ENCODE measurements around the gene DTHD1.

DTHD1 gene

DNA sequence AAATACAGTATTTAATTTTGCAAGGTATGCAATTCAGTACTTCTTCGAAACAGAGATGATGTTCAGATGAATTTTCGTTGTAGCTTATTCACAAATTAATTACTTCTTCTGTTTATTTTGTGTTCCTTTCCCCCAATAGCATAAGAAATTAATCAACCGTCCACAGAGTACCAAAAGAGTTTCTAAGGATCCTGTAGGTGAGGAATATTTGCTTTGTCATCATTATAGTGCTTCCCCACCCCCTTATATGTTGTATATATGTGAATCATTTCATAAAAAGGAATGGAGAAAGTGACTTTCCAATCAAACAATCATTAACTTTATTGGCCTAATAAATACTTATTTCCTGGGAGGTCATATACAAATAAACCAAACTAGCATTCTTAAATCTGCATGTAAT lies 57.6 kb downstream of the DTHD1 start:
- Histone ChIP-seq H3K27me3 (ENCODE audit: control insufficient read depth, insufficient read depth, low read length, poor library complexity, severe bottlenecking) (no peaks in the 10 kb centered on the region), H3K36me3 (ENCODE audit: control insufficient read depth, insufficient read depth, low read length) (no peaks in the 10 kb centered on the region), H3K9me3 (ENCODE audit: control insufficient read depth, low read length) (no peaks in the 10 kb centered on the region), H3K4me3 (ENCODE audit: insufficient read depth, low read depth, low read length) (no peak overlapping the region), H3K4me1 (ENCODE audit: control insufficient read depth, insufficient read depth, low read length) (peaks cover 4% of the 10 kb centered on the region), H3K27ac (ENCODE audit: insufficient read depth, low read depth, low read length, poor library complexity, severe bottlenecking) (no peak overlapping the region)
- 92 to 94% methylated on average over 2 of the region's 3 CpGs for WGBS, 2 experiments

DNA sequence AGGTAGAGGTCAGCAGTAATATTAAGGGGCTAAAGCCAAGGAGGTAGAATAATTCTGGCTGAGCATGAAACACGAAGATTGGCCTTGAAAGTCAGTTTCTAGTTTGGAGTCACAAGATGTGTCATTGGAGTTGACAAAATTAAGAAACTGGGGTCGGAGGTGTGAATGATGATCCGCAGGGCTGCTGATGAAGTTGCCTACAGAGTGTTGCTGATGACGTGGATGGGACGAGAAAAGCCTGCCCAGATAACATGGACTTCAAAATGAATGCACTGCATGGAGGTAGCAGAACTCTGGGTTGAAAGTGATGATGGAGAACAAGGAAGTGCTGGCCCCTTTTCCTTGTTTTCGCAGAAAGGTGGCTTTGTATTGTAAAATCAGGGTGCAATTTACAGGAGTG lies 60.5 kb downstream of the DTHD1 start:
- no peaks in the 10 kb centered on the region for H3K36me3 ChIP-seq (ENCODE audit: control insufficient read depth, insufficient read depth, low read length)
- no peak overlapping the region for H3K4me3 ChIP-seq (ENCODE audit: insufficient read depth, low read depth, low read length)
- H3K27ac ChIP-seq (ENCODE audit: insufficient read depth, low read depth, low read length, poor library complexity, severe bottlenecking), result no peak overlapping the region
- H3K27me3 ChIP-seq (ENCODE audit: control insufficient read depth, insufficient read depth, low read length, poor library complexity, severe bottlenecking), result no peaks in the 10 kb centered on the region
- H3K4me1 ChIP-seq (ENCODE audit: control insufficient read depth, insufficient read depth, low read length), result peaks cover under 1% of the 10 kb centered on the region
- WGBS, 2 experiments, result 94 to 95% methylated on average over 6 of the region's 6 CpGs
- no peaks in the 10 kb centered on the region for H3K9me3 ChIP-seq (ENCODE audit: control insufficient read depth, low read length)

DNA sequence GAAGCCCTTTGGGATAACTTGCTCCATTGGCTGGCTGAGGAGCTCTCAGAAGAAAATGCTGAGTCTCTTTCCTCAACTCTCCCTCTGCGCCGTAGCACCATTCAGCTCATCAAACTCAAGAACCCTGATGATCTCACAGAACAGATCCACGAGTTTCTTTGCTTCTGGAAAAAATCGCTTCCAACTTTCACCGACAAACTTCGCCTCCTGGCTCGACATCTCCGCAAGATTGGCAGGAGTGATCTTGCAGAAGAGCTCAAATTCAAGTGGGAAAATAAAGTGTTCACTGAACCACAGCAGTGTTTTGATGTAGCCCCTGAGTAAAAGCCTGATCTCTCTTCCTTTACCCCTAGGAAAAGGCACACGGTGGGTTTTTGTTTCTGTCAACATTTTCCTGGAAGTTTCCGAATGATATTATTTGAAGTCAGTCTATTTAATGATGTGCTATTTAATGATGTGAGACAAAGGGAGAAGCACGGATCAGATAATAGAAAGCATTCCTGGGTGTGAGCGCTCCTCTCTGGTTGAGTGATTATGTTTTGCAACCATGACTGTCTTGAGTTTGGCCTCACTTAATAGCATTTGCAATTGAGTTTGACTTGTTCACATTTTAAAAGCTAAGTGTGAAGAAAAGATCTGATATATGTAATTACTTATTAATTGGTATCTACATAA lies 62.2 kb downstream of the DTHD1 start:
- WGBS, 2 experiments, result 96% methylated on average over 12 of the region's 12 CpGs
- Histone ChIP-seq H3K4me3 (ENCODE audit: insufficient read depth, low read depth, low read length) (no peak overlapping the region), H3K4me1 (ENCODE audit: control insufficient read depth, insufficient read depth, low read length) (no peaks in the 10 kb centered on the region)

DNA sequence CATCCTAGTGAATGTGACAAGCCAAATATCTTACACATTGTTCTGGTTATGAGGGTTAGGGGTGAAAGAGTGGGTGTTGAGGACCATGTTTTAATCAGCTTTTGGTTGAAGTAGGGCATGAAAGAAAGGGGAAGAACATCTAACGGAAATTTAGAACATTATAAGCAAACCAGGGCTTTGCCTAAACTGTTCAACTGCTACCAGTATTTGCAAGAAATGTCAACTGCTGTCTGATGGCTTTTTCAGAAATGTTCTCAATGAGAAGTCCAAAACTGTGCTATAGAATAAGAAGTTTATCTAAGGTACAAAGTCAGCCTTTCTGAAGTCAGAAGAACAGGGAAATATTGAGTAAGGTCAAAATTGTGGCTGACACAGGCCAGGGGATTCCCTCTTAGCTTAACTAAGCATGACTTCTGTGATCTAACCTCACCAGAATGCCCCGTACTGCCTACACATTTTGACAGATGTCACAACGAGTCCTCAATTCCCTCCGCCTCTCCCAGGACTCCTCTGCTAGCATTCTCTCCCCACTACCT lies 67.1 kb downstream of the DTHD1 start:
- Histone ChIP-seq H3K27ac (ENCODE audit: insufficient read depth, low read depth, low read length, poor library complexity, severe bottlenecking) (no peak overlapping the region), H3K36me3 (ENCODE audit: control insufficient read depth, insufficient read depth, low read length) (no peaks in the 10 kb centered on the region), H3K4me3 (ENCODE audit: insufficient read depth, low read depth, low read length) (no peak overlapping the region), H3K4me1 (ENCODE audit: control insufficient read depth, insufficient read depth, low read length) (no peaks in the 10 kb centered on the region), H3K9me3 (ENCODE audit: control insufficient read depth, low read length) (no peaks in the 10 kb centered on the region), H3K27me3 (ENCODE audit: control insufficient read depth, insufficient read depth, low read length, poor library complexity, severe bottlenecking) (no peaks in the 10 kb centered on the region)
- 92 to 95% methylated on average over 4 of the region's 4 CpGs for WGBS, 2 experiments

More for the DNA sequence above, 62.2 kb downstream of the DTHD1 start:
- Histone ChIP-seq H3K27ac (ENCODE audit: insufficient read depth, low read depth, low read length, poor library complexity, severe bottlenecking) (no peak overlapping the region), H3K36me3 (ENCODE audit: control insufficient read depth, insufficient read depth, low read length) (no peaks in the 10 kb centered on the region), H3K27me3 (ENCODE audit: control insufficient read depth, insufficient read depth, low read length, poor library complexity, severe bottlenecking) (no peaks in the 10 kb centered on the region), H3K9me3 (ENCODE audit: control insufficient read depth, low read length) (no peaks in the 10 kb centered on the region)

DNA sequence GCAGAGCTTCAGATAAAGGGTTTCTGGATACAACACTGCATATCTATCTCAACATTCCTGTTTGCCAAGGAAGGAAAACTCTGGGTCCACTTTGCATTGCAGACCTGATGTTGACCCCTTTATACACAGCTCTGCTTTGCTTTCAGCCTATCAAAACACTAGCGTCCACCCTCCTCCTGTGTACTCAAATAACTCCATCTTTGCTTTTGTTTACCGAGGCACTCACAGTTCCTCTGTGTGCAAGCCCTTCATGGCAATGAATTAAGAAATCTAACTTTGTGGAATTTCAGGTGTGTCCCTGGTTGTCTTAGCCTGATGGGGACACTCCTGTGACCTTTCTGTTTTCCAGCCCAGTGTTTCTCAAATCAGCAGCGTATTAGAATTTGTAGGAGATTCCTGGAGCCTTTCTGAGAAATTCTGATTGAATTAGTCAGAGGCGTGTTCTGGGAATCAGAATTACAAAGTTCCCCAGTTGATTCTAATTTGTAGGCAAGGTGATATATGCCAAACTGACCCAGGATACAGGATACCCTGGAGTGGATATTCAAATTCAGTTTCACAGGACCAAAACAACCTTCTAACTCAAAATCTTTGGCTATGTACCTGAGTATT lies 68.6 kb downstream of the DTHD1 start:
- Histone ChIP-seq H3K27ac (ENCODE audit: insufficient read depth, low read depth, low read length, poor library complexity, severe bottlenecking) (no peak overlapping the region), H3K4me3 (ENCODE audit: insufficient read depth, low read depth, low read length) (no peak overlapping the region), H3K4me1 (ENCODE audit: control insufficient read depth, insufficient read depth, low read length) (no peaks in the 10 kb centered on the region), H3K36me3 (ENCODE audit: control insufficient read depth, insufficient read depth, low read length) (no peaks in the 10 kb centered on the region), H3K9me3 (ENCODE audit: control insufficient read depth, low read length) (no peaks in the 10 kb centered on the region), H3K27me3 (ENCODE audit: control insufficient read depth, insufficient read depth, low read length, poor library complexity, severe bottlenecking) (no peaks in the 10 kb centered on the region)
- WGBS, 2 experiments, result 79 to 87% methylated on average over 4 of the region's 4 CpGs

DNA sequence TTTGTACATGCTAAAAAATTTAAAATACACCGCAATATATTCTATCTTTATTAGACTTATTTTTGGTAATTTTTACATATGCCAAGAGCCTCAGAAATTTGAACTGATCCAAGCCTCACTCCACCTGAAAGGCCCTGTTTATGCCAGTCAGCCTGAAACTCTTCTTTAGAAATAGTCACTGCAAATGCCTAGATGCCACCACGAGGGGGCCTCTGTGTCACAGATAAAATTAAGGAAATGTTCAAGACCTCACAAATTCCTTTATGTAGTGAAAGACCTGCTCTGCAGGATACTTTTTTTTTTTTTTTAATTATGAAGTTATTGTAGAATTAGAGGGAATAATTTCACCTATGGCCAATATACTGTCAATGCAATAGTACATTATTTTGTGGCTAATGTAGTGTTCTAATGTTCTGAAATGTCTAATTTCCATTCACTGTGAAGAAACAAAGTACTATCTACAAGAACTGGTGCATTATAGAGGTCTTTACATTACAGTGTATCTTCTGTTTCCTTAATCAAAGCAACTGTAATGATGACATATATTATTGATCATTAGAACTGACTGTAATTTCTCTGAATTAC lies 69.8 kb downstream of the DTHD1 start:
- no peak overlapping the region for H3K27ac ChIP-seq (ENCODE audit: insufficient read depth, low read depth, low read length, poor library complexity, severe bottlenecking)
- H3K4me1 ChIP-seq (ENCODE audit: control insufficient read depth, insufficient read depth, low read length), result no peaks in the 10 kb centered on the region
- H3K36me3 ChIP-seq (ENCODE audit: control insufficient read depth, insufficient read depth, low read length), result no peaks in the 10 kb centered on the region
- WGBS, 2 experiments, result 0% methylated on average over 1 of the region's 2 CpGs
- H3K27me3 ChIP-seq (ENCODE audit: control insufficient read depth, insufficient read depth, low read length, poor library complexity, severe bottlenecking), result no peaks in the 10 kb centered on the region
- H3K4me3 ChIP-seq (ENCODE audit: insufficient read depth, low read depth, low read length), result no peak overlapping the region
- H3K9me3 ChIP-seq (ENCODE audit: control insufficient read depth, low read length), result no peaks in the 10 kb centered on the region

DNA sequence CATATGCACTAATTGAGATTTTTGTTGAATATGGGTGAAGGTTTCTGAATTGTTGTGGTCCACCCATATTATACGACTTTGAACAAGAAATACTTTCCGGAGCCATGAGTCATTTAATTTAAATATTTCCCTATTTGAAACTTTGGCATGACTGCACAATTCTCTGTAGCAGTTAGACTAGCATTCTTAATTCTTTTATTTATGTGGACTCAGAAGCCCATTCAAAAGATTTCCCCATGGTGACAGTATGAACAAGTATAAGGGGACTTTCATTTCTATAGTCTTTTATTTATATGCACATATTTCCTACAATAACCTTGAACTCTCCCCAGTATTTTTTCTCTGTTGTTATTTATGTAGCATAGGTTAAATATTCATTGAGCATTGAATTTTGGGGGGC lies 72.6 kb downstream of the DTHD1 start:
- H3K27ac ChIP-seq (ENCODE audit: insufficient read depth, low read depth, low read length, poor library complexity, severe bottlenecking), result no peak overlapping the region
- 50% methylated on average over 2 of the region's 2 CpGs for WGBS, 2 experiments

DNA sequence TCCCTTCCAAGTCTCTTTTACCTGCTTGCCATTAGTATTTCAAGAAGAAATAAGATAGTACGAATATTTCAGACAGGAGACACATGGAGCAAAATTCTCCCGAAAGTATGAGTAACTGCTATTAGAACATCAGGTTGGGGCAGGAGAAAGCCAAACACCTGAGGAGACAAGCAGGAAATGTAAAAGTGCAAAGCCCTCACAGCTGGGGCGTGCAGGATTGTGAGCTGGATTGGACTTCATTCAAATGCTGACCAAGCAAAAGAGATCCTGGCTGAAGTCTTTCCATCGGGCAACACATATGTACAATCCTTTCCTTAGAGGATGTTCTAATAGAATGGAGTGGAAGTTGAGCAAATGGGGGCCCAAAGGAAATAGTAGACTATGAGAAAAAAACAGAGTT lies 76.8 kb downstream of the DTHD1 start:
- Histone ChIP-seq H3K27ac (ENCODE audit: insufficient read depth, low read depth, low read length, poor library complexity, severe bottlenecking) (no peak overlapping the region), H3K27me3 (ENCODE audit: control insufficient read depth, insufficient read depth, low read length, poor library complexity, severe bottlenecking) (no peaks in the 10 kb centered on the region), H3K4me3 (ENCODE audit: insufficient read depth, low read depth, low read length) (no peak overlapping the region), H3K4me1 (ENCODE audit: control insufficient read depth, insufficient read depth, low read length) (no peaks in the 10 kb centered on the region), H3K36me3 (ENCODE audit: control insufficient read depth, insufficient read depth, low read length) (no peaks in the 10 kb centered on the region), H3K9me3 (ENCODE audit: control insufficient read depth, low read length) (no peaks in the 10 kb centered on the region)
- 94 to 96% methylated on average over 4 of the region's 4 CpGs for WGBS, 2 experiments

More for the DNA sequence above, 72.6 kb downstream of the DTHD1 start:
- Histone ChIP-seq H3K36me3 (ENCODE audit: control insufficient read depth, insufficient read depth, low read length) (no peaks in the 10 kb centered on the region), H3K4me1 (ENCODE audit: control insufficient read depth, insufficient read depth, low read length) (no peaks in the 10 kb centered on the region), H3K9me3 (ENCODE audit: control insufficient read depth, low read length) (no peaks in the 10 kb centered on the region), H3K27me3 (ENCODE audit: control insufficient read depth, insufficient read depth, low read length, poor library complexity, severe bottlenecking) (no peaks in the 10 kb centered on the region), H3K4me3 (ENCODE audit: insufficient read depth, low read depth, low read length) (no peak overlapping the region)

DNA sequence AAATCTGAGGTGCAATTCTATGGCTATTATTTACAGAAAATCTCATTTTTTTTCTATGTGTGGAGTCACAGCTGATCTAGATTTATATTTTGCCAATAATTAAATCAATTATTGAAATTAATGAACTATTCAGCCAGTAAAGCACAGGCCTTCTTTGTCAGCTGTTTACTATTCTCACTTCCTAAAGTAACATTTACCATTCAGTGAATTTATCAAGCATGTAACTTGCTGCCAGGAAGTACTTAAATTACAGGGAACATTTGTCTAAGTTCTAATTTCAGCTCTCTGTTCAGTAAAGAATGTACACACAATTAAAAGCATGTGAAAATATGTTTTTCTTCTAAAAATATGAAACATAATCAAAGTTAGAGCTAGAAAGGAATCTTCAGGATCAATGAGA lies 79.3 kb downstream of the DTHD1 start:
- Histone ChIP-seq H3K27me3 (ENCODE audit: control insufficient read depth, insufficient read depth, low read length, poor library complexity, severe bottlenecking) (no peaks in the 10 kb centered on the region), H3K9me3 (ENCODE audit: control insufficient read depth, low read length) (no peaks in the 10 kb centered on the region), H3K4me3 (ENCODE audit: insufficient read depth, low read depth, low read length) (no peak overlapping the region), H3K4me1 (ENCODE audit: control insufficient read depth, insufficient read depth, low read length) (no peaks in the 10 kb centered on the region), H3K36me3 (ENCODE audit: control insufficient read depth, insufficient read depth, low read length) (no peaks in the 10 kb centered on the region), H3K27ac (ENCODE audit: insufficient read depth, low read depth, low read length, poor library complexity, severe bottlenecking) (no peak overlapping the region)

DNA sequence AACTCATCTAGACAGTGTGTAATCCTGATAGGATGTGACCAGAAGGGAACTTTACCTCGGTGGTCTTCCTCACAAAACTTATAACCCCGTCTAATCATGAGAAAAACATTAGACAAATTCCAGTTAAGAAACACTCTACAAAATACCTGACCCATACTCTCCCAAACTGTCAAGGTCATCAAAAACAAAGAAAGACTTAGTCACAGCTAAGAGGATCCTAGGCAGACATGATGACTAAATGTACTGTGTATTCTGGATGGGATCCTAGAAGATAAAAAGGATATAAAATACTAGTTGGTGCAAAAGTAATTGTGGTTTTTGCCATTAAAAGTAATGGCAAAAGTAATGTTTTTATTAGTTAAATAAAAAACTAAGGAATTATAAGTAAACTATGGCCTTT lies 81.6 kb downstream of the DTHD1 start:
- no peak overlapping the region for H3K4me3 ChIP-seq (ENCODE audit: insufficient read depth, low read depth, low read length)
- H3K27me3 ChIP-seq (ENCODE audit: control insufficient read depth, insufficient read depth, low read length, poor library complexity, severe bottlenecking), result no peaks in the 10 kb centered on the region
- H3K4me1 ChIP-seq (ENCODE audit: control insufficient read depth, insufficient read depth, low read length), result no peaks in the 10 kb centered on the region
- H3K27ac ChIP-seq (ENCODE audit: insufficient read depth, low read depth, low read length, poor library complexity, severe bottlenecking), result no peak overlapping the region
- no peaks in the 10 kb centered on the region for H3K9me3 ChIP-seq (ENCODE audit: control insufficient read depth, low read length)
- 96 to 100% methylated on average over 2 of the region's 2 CpGs for whole genome bisulfite sequencing, 2 experiments
- no peaks in the 10 kb centered on the region for H3K36me3 ChIP-seq (ENCODE audit: control insufficient read depth, insufficient read depth, low read length)
